HepG2 (cell line): ENCODE results near the gene DUS2.

Experiments used
- CTCF ChIP-seq: sonication (generic); formaldehyde crosslinking; IDR thresholded peaks from 2 replicates; pipeline ENCODE4 v1.5.0; 2020; ENCODE audit warnings: mild to moderate bottlenecking, missing genetic modification reagents, moderate library complexity
- MEIS1 ChIP-seq: sonication (generic); formaldehyde crosslinking; IDR thresholded peaks from 2 replicates; pipeline ENCODE4 v1.9.0; 2021; ENCODE audit warnings: mild to moderate bottlenecking, missing genetic modification reagents, moderate library complexity, borderline replicate concordance
- RAD21 ChIP-seq: fragments of 450-650 bp; formaldehyde crosslinking; IDR thresholded peaks from 2 replicates; pipeline ENCODE4 v1.5.0; 2020; ENCODE audit warnings: mild to moderate bottlenecking
- TBP ChIP-seq: sonication (generic); formaldehyde crosslinking; IDR thresholded peaks from 2 replicates; pipeline ENCODE4 v1.5.0; 2020; ENCODE audit warnings: missing genetic modification reagents
- ZSCAN29 ChIP-seq: sonication (generic); formaldehyde crosslinking; conservative IDR thresholded peaks from 2 replicates; pipeline ENCODE4 v1.4.0; 2020; ENCODE audit warnings: mild to moderate bottlenecking, missing genetic modification reagents
- TF ChIP-seq, protein P1 (sequence below): sonication (generic); IDR thresholded peaks from 2 replicates; pipeline ENCODE4 v1.6.1; 2016; ENCODE audit warnings: low read depth, borderline replicate concordance

- TF ChIP-seq, protein P1, sequence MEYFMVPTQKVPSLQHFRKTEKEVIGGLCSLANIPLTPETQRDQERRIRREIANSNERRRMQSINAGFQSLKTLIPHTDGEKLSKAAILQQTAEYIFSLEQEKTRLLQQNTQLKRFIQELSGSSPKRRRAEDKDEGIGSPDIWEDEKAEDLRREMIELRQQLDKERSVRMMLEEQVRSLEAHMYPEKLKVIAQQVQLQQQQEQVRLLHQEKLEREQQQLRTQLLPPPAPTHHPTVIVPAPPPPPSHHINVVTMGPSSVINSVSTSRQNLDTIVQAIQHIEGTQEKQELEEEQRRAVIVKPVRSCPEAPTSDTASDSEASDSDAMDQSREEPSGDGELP, result no peak
- no peak for TF ChIP-seq CTCF
- no peak for TF ChIP-seq ZSCAN29 (CRISPR knock-in tag)
- no peak for TF ChIP-seq MEIS1 (CRISPR knock-in tag)
- no peak for TF ChIP-seq RAD21 (CRISPR knock-in tag)
- TF ChIP-seq TBP, result no peak
Measured at GRCh38 chr16:67992661-67993206, 30.4 kb upstream of the DUS2 start.
